DMS 273 treated with DMSO at 0.1 percent for 48 hours (cell line): ENCODE data around the gene PIAS4.
A peak's percentile ranks its signal among the peaks of the same experiment; 100 is the strongest.

Experiments
- DNase-seq: peaks from one replicate; lab custom pipeline; 2025; lab: John Stamatoyannopoulos, UW

Gene PIAS4

GRCh38 chr19:4059891-4060620 lies 52.5 kb downstream of the PIAS4 start:
- no peak for DNase-seq

- no peak for DNase-seq
Measured at GRCh38 chr19:4060621-4061177, 53.2 kb downstream of the PIAS4 start.

DNA sequence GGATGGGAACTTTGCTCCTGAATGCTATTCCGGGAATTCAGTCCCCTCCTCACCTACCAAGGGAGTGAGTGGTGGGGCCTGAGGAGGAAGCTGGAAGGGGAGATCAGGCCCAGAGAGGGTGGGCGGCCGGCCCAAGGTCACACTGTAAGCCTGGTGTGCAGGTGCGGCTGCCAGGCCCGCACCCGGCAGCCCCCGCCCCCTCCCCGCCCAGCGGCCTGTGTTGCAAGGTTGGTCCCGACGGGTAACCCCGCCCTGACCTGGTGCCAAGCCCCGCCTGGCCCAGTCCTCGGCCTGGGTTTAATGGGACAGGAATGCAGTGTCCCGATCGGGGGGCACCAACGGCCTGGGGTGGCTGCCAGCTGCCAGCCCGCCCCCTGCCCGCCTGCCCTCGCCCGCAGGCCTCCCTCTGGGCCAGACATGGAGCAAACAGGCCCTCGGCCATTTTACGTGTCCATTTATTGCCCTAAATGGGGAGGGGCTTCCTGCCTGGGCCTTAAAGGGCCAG lies 53.7 kb downstream of the PIAS4 start:
- DNase-seq, result no peak

GRCh38 chr19:4061683-4062418 lies 54.3 kb downstream of the PIAS4 start:
- no peak for DNase-seq

DNA sequence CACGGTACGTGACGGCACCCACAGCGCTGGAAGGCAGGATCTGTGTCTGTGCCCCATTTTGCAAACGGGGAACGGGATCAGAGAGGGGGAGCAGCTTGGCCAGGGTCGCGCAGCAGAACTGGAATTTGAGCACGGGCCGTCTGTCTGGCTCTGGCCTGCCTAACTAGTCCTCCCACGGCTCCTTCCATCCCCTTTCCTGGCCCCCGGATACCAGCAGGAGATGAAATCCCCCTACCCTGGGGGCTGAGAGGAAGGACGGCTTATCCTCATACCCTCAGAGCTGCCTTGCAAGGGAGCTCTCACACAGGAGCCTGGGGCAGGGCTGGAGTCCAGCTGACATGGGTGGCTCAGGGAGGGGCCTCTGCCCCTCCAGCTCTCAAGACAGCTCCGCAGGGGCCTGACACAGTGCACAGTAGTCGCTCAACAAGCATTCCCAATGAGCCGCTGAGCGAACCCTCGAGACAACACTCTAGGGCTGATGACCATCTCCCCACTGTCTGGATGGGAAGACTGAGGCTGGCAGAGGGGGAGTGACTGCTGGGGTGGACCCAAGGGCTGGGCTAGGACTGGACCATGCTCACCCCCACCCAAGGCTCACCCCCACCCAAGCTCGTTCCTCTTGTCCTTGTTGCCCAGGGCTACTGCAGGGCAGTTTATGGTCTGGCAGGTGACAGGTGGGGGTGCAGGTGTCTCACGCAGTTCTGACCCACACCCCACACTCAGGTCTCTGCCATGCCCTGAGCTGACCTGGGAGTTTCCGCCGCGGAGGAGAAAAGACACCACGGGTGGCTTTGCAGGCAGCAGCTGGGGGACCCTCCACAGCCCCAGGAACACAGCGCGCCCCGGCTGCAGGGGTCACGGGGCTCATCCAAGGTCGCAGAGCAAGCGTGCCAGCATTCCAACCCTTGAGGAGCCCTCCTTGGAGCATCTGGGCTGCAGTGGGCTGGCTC lies 55.2 kb downstream of the PIAS4 start:
- DNase-seq, result no peak

DNA sequence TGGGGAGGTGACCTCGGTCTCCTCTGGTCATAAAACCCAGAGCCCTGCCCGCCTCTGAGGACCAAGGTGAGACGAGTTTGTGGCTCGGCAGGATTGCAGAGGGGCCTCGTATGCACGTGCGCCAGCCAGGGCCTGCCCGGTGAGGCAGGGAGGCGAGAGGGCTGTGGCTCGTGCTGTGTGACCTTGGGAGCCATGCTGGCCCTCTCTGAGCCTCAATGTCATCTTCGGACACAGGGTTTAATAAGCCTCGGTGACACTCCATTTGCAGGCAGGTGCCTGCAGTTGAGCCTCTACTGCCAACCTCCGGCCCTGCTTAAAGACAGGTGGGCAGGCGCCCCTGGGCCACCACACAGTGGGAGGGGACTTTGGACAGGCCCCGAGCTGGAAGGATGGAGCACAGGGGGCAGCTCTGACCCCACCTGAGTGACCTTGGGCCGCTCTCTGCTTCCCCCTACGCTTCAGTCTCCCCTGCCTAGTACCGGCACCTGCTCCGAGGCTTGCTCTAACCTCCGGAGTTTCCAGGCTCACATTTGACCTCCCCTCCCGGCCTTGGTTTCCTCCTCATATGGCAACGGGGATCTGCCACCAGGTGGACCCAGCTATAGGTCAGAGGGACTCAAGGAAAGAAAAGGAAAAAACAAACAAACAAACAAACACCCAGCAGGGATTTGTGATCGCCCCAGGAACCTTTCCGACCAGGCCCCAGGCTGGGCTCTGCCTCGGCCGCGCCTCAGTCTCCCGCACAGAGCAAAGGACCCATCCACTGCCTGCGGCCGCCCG lies 56.0 kb downstream of the PIAS4 start:
- DNase-seq, result no peak

GRCh38 chr19:4064149-4064495 lies 56.6 kb downstream of the PIAS4 start:
- no peak for DNase-seq

DNA sequence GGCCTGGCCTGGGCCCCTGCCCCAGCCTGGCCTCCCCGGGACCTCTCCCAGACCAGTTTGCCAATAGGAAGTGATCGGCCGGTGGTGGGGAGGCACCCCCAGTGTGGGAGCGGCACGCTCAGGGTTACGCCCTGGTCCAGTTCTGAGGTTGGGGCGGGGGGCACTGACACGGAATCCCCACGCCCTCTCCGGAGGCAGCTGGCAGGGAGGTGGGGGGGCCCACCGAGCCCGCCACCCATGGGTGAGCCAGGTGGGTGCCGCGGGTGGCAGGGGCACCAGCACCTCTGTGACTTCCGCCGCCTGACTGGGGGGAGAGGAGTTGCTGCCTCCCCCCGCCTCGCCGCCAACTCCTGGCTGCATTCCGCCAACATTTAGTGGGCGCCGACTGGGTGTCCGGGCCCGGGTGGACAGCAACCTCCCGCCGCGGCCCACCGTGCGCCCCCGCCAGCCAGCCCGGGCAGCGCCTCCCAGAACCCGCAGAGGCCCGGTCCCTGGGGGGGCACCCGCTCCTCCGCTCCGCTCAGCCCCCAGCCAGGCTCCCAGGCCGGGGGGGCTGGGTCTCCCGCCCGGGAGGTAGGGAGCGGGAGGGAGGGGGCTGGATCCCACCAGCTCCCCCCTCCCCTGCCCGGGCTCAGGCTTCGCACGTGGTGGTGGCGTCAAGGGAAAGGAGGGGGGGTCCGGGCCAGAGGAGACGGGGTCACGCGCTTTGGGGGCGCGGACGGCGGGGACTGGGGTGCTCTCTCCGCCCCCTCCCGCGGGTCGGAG lies 57.1 kb downstream of the PIAS4 start:
- no peak for DNase-seq

- DNase-seq, result peak; percentile 85
Measured at GRCh38 chr19:4065430-4066175, 58.1 kb downstream of the PIAS4 start.

- DNase-seq, result no peak
Measured at GRCh38 chr19:4066176-4066606, 58.7 kb downstream of the PIAS4 start.

GRCh38 chr19:4066682-4067395 lies 59.3 kb downstream of the PIAS4 start, which contains the start of gene ZBTB7A:
Gene ZBTB7A, minus strand, starts transcription at chr19:4066899. Its CDS starts 11,667 bp downstream, at chr19:4055232.
- no peak for DNase-seq

DNA sequence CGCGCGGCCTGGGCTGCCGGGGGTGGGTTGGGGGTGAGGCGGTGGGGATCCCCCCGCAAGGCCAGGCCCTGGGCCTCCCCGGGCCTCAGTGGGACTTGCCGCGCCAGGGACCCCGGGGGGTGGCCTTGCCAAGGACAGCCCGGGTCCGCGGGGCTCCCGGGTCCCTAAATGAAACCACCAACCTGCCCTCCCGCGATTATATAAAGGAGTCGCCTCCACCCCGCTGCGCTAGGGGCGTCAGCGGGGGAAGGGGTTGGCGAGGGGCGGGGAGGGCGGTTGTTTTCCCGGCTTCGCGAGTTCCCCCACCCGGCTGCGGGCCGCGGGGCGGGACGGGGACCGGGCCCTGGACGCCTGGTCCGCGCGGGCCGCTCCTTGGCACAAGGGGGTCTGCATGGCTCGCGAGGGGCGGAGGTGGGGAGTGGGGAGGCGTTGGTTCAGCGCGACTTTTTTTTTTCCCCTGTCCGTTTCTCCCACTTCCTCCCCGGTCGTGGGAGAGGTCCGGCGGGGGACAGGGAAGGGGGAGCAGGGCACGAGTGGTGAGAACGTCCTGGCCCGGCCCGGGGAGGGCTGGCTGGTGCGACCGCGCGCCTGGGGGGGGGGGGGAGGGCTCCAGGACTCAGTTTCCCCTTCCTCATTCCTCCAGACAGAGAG lies 60.0 kb downstream of the PIAS4 start:
- no peak for DNase-seq

DNA sequence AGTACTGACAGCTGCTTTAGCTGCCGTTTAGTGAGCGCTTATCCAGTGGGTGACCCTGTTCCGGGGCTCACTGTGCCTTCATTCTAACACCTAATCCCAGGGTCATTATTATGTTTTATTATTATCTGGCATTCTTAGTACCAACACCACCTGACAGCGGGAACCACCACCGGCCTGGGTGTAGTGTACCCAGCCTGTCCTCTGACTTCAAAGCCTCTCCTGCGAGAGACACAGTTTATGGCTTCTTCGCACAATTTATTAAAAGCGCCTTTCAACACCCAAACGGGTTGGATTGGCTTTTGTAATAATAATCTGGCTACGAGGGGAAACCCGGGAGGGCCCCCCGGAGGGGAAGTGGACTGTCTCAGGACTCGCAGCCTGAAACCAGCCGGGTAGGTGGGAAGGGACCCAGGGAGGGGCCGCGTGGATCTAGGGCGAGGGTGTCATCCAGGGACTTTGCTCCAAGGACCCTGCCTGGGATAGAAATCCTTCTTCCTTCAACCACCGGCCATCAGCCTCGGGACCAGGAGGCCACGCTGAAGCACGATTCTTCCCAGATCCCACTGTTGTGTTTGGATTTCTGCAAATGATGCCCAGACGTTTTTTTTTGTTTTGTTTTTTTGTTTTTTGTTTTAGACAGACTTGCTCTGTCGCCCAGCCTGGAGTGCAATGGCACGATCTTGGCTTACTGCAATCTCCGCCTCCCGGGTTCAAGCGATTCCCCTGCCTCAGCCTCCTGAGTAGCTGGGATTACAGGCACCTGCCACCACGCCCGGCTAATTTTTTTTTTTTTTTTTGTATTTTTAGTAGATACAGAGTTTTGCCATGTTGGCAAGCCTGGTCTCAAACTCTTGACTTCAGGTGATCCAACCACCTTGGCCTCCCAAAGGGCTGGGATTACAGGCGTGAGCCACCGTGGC lies 60.8 kb downstream of the PIAS4 start:
- DNase-seq, result no peak

DNA sequence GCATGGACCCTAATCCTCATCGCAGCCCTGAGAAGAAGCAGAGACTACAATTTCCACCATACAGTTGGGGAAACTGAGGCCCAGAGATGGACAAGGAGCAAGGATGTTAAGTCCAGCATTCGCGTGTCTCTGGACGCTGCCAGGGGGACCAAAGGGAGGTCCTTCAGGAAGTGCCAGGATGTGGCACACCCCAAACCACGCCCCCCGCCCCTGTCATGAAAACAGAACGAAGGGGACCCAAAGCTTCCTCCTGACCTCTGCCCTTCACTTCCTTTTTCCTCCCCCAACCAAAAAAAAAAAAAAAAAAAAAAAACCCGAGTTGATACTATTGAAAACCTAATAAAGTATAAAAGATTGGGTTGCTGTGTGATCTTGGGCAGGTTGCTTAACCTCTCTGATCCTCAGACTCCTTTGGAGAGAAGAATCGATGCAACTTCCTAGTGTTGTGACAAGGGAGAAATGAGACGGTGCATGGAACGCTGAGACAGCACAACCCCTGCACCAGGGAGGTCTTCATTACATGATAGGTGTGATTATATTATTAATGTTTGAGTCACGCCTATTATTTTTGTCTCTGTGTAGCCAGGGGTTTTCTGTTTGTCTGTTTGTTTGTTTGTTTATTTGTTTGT lies 61.9 kb downstream of the PIAS4 start:
- DNase-seq, result no peak

- DNase-seq, result no peak
Measured at GRCh38 chr19:4071610-4072009, 64.1 kb downstream of the PIAS4 start.

GRCh38 chr19:4075373-4075772 lies 67.8 kb downstream of the PIAS4 start:
- no peak for DNase-seq

DNA sequence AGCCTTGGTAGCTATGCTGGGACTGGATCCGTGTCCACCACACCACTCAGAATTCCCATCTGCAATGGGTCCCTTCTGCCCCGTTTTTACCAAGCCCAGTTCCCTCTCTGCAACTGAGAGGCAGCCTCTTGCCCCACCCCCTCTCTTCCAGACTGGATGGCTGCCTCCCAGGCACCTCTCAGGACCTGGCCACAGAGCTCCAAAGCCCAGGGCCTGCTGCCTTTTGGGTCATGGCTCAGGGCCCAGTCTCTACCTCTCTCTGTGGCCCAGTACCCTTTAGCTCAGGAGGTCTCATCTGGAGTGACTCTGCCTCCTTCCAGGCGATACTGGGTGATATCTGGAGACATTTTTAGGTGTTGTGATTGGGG lies 69.5 kb downstream of the PIAS4 start:
- no peak for DNase-seq
